GM12864 (cell line): ENCODE results near the gene PTPN9.
A peak's percentile ranks its signal among the peaks of the same experiment; 100 is the strongest.

Experiments used
- DNase-seq: peaks from one replicate; pipeline ENCODE4 v3.0.0-alpha.2; 2011; ENCODE audit warnings: low read depth
- H3K4me3 ChIP-seq: 2 replicates; pipeline ENCODE4 v1.5.1; 2011; ENCODE audit warnings: mild to moderate bottlenecking, low read depth, low read length, control low read depth
- CTCF ChIP-seq: IDR thresholded peaks from 2 replicates; pipeline ENCODE4 v1.5.1; 2011; ENCODE audit warnings: low read depth, mild to moderate bottlenecking, moderate library complexity, low read length, control low read depth, inconsistent platforms; ENCODE audit errors: missing control alignments

Gene PTPN9

DNA sequence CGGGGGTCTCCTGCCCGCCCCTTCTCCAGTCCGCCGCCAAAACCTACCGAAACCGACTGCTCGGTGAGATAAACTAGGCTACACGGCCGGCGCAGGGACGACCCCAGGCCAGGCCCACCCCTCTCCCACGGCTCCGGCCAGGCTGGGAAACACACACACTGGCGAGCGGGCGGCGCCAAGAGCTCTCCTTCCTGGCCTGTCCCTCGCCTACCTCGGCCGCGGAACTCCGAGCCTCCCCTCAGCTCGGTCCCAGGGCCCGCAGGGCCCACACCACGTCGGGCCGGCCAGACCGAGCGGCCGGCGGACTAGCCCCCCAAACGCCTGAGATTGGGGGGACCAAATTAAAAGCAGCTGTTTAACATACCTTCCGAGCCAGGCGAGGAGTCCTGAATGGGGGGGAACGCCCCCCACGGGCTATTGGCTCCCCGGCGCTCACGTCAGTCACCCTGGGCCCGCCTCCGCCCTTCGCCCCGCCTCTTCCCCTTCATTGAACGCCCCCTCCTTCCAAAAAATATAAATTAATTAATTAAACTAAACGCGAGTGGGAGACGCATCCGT, 123.6 kb downstream of the PTPN9 start:
- peak overlapping the region; percentile 96 for H3K4me3 ChIP-seq
- DNase-seq, result no peak
- TF ChIP-seq CTCF, result no peak

GRCh38 chr15:75454471-75455378, 124.4 kb downstream of the PTPN9 start:
- no peak for DNase-seq
- no peak for TF ChIP-seq CTCF
- peak overlapping the region; percentile 96 for H3K4me3 ChIP-seq

DNA sequence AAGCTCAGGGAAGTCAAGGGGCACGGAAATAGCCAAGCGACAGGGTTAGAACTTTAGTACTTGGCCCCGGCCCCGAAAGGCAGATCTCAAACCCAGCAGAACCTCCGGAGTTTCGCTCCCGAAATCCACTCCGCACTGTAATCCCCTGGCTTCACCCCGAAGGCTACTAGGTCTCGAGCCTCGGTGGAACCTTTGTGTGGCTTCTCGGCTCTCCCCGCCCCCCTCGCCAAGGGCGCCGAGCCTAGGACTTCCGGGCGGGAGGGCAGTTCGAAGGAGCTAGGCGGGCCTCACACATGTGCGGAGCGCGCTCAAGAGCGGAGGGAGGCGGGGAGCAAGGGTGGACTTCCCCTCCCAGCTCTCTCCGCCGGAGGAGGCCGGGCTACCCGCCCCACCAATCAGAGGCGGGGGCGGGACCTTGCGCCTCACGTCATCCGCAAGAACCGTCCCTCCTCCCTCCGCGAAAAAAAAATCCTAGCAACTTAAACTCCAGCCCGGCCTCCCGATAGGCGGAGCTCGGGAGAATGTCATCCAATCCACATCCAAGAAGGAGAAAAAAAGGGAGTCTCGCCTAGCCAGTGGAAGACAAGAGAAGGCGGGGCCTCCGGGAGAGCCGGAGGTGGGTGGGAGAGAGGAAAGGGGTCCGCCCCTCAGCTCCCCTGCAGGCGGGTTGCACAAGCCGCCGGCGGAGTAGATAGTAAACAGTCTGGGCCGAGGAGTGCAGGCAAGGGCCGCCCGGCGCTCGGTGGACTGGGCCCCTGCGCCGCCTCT, 125.2 kb downstream of the PTPN9 start:
- no peak for TF ChIP-seq CTCF
- peak; percentile 99 for DNase-seq
- peak overlapping the region; percentile 96 for H3K4me3 ChIP-seq

- DNase-seq, result no peak
Observed at GRCh38 chr15:75452865-75453702, 126.0 kb downstream of the PTPN9 start.

GRCh38 chr15:75452364-75452864, 126.7 kb downstream of the PTPN9 start:
- no peak for TF ChIP-seq CTCF
- no peak for DNase-seq
- H3K4me3 ChIP-seq, result peak overlapping the region; percentile 64

More at GRCh38 chr15:75452865-75453702, 126.0 kb downstream of the PTPN9 start:
- H3K4me3 ChIP-seq, result peak overlapping the region; percentile 64
- peak; percentile 35 for TF ChIP-seq CTCF
